Choroid plexus epithelial cell (primary cell): ENCODE results near the gene HPN.

Source experiments
- DNase-seq: peaks from one replicate; pipeline ENCODE4 v3.0.0-alpha.2; 2010; ENCODE audit warnings: low read depth
- H3K4me3 ChIP-seq: 2 replicates; pipeline ENCODE4 v1.5.1; 2011; ENCODE audit warnings: low read depth, mild to moderate bottlenecking, control low read depth, low read length, moderate library complexity
- CTCF ChIP-seq: conservative IDR thresholded peaks from 2 replicates; pipeline ENCODE4 v1.5.1; 2011; ENCODE audit warnings: low read depth, mild to moderate bottlenecking, control low read depth, inconsistent platforms, low read length, moderate library complexity

The HPN gene

GRCh38 chr19:35015954-35016351, 25.6 kb upstream of the HPN start:
- no peak for DNase-seq
- no peak for TF ChIP-seq CTCF
- H3K4me3 ChIP-seq, result no peak overlapping the region

- H3K4me3 ChIP-seq, result no peak overlapping the region
- no peak for DNase-seq
Measured at GRCh38 chr19:35017507-35017906, 24.0 kb upstream of the HPN start.

GRCh38 chr19:35018379-35018778, 23.1 kb upstream of the HPN start:
- TF ChIP-seq CTCF, result no peak
- no peak for DNase-seq
- no peak overlapping the region for H3K4me3 ChIP-seq

More at GRCh38 chr19:35017507-35017906, 24.0 kb upstream of the HPN start:
- TF ChIP-seq CTCF, result no peak

- no peak for TF ChIP-seq CTCF
- no peak for DNase-seq
- no peak overlapping the region for H3K4me3 ChIP-seq
Measured at GRCh38 chr19:35019144-35019543, 22.4 kb upstream of the HPN start.

GRCh38 chr19:35021016-35021415, 20.5 kb upstream of the HPN start:
- no peak overlapping the region for H3K4me3 ChIP-seq
- TF ChIP-seq CTCF, result no peak

GRCh38 chr19:35021596-35021995, 19.9 kb upstream of the HPN start:
- DNase-seq, result no peak
- TF ChIP-seq CTCF, result no peak
- H3K4me3 ChIP-seq, result no peak overlapping the region

More at GRCh38 chr19:35021016-35021415, 20.5 kb upstream of the HPN start:
- no peak for DNase-seq

- no peak for TF ChIP-seq CTCF
- H3K4me3 ChIP-seq, result no peak overlapping the region
- no peak for DNase-seq
Measured at GRCh38 chr19:35022460-35022859, 19.1 kb upstream of the HPN start.
